HG02571 (cell line): ENCODE results near the gene PARVG.
"Not testable (repeated sequence)": the region's sequence is repeated elsewhere in the genome, so short reads cannot be mapped to it uniquely, and the experiment has no call there.

Source experiments
- ATAC-seq: cut with Tn5 transposase; IDR thresholded peaks from one replicate; pipeline ENCODE4 v1.9.1; 2021; ENCODE audit warnings: mild to moderate bottlenecking, moderate library complexity; ENCODE audit not compliant: unreplicated experiment

Gene PARVG

GRCh38 chr22:44211256-44211945 is 30.7 kb downstream of the PARVG start:
- no peak for ATAC-seq

GRCh38 chr22:44211946-44212930 is 31.5 kb downstream of the PARVG start:
- ATAC-seq, result no peak

GRCh38 chr22:44212936-44213335 is 32.2 kb downstream of the PARVG start:
- no peak for ATAC-seq

- no peak for ATAC-seq
Observed at GRCh38 chr22:44213489-44214043, 32.8 kb downstream of the PARVG start.

GRCh38 chr22:44214187-44214586 is 33.5 kb downstream of the PARVG start:
- ATAC-seq, result no peak

GRCh38 chr22:44214764-44215163 is 34.0 kb downstream of the PARVG start:
- no peak for ATAC-seq

GRCh38 chr22:44215287-44215686 is 34.6 kb downstream of the PARVG start:
- no peak for ATAC-seq

- no peak for ATAC-seq
Observed at GRCh38 chr22:44217346-44217745, 36.6 kb downstream of the PARVG start.

- no peak for ATAC-seq
Observed at GRCh38 chr22:44218071-44218470, 37.3 kb downstream of the PARVG start.

- no peak for ATAC-seq
Observed at GRCh38 chr22:44219101-44219870, 38.6 kb downstream of the PARVG start.

GRCh38 chr22:44220727-44221680 is 40.3 kb downstream of the PARVG start:
- no peak for ATAC-seq

- no peak for ATAC-seq
Observed at GRCh38 chr22:44221710-44222475, 41.2 kb downstream of the PARVG start.

- ATAC-seq, result no peak
Observed at GRCh38 chr22:44224166-44224565, 43.4 kb downstream of the PARVG start.

GRCh38 chr22:44225091-44225689 is 44.5 kb downstream of the PARVG start:
- no peak for ATAC-seq

GRCh38 chr22:44225812-44226211 is 45.1 kb downstream of the PARVG start:
- ATAC-seq, result no peak

GRCh38 chr22:44229331-44229730 is 48.6 kb downstream of the PARVG start:
- ATAC-seq, result no peak

GRCh38 chr22:44229809-44230208 is 49.1 kb downstream of the PARVG start:
- no peak for ATAC-seq

GRCh38 chr22:44231233-44231632 is 50.5 kb downstream of the PARVG start:
- no peak for ATAC-seq

GRCh38 chr22:44234372-44234771 is 53.6 kb downstream of the PARVG start:
- not testable (repeated sequence) for ATAC-seq
